Measurements from ENCODE around the gene SCGB1A1.

GRCh38 chr11:62402960-62403730 is 15.7 kb upstream of the SCGB1A1 start:
- TF ChIP-seq SP1 (IDR thresholded peaks at IDR 0.05) = no peak
- TF ChIP-seq NFRKB (IDR thresholded peaks at IDR 0.05) = no peak
- TF ChIP-seq ZNF384 (IDR thresholded peaks at IDR 0.05) = no peak
- no peak for TF ChIP-seq FOXM1 (IDR thresholded peaks at IDR 0.05; ENCODE audit: borderline replicate concordance)
- TF ChIP-seq SUZ12 (IDR thresholded peaks at IDR 0.05) = no peak
- TF ChIP-seq HDGF (IDR thresholded peaks at IDR 0.05; ENCODE audit: borderline replicate concordance) = no peak
- no peak for TF ChIP-seq LEF1 (IDR thresholded peaks at IDR 0.05; ENCODE audit: borderline replicate concordance)
- TF ChIP-seq FOXA1 (IDR thresholded peaks at IDR 0.05) = no peak
- no peak for TF ChIP-seq BHLHE40 (IDR thresholded peaks at IDR 0.05; ENCODE audit: borderline replicate concordance)
- TF ChIP-seq FOXK2 (IDR thresholded peaks at IDR 0.05) = no peak
- no peak for TF ChIP-seq L3MBTL2 (conservative IDR thresholded peaks at IDR 0.05)
- no peak for TF ChIP-seq PKNOX1 (IDR thresholded peaks at IDR 0.05)
- no peak for TF ChIP-seq TARDBP (IDR thresholded peaks at IDR 0.05)

All from HEK293T (cell line).